CD14-positive monocyte (primary cell): ENCODE data around the gene IL19. TPM values are rescaled to one million over a fixed set of nuclear protein-coding genes. Genes with fewer than 3 reads are reported as not detected.

Experiments
- DNase-seq, 3 donors: peaks; one replicate each; pipeline ENCODE4 v3.0.0-alpha.2; 2011 to 2022
- H2AFZ ChIP-seq: 2 replicates; pipeline ENCODE4 v1.6.0; 2012; ENCODE audit warnings: mild to moderate bottlenecking, low read depth, low read length, inconsistent platforms; ENCODE audit not compliant: insufficient read depth, poor library complexity, severe bottlenecking
- H3K27ac ChIP-seq, 2 donors: 1 replicate in 1 of 2; 2 replicates in 1 of 2; pipeline ENCODE4 v1.5.1; 2012 to 2013; ENCODE audit warnings: low read length in 2 of 2, control low read depth in 1 of 2, inconsistent platforms in 1 of 2, low read depth in 1 of 2, mild to moderate bottlenecking in 1 of 2
- H3K27me3 ChIP-seq, 2 donors: one replicate each; pipeline versions ENCODE4 v1.6.0 to v1.6.1; 2011 to 2013; ENCODE audit warnings: low read length in 2 of 2; ENCODE audit not compliant: control insufficient read depth in 2 of 2, insufficient read depth in 2 of 2
- H3K36me3 ChIP-seq, 2 donors: replicated peaks in 1 of 2; 1 replicate in 1 of 2; 2 replicates in 1 of 2; pipeline versions ENCODE4 v1.5.1 to v1.6.1; 2012 to 2013; ENCODE audit warnings: low read length in 2 of 2, control low read depth in 1 of 2, inconsistent platforms in 1 of 2, mild to moderate bottlenecking in 1 of 2; ENCODE audit not compliant: insufficient read depth in 2 of 2, control insufficient read depth in 1 of 2
- H3K4me1 ChIP-seq, 2 donors: 1 replicate in 1 of 2; 2 replicates in 1 of 2; pipeline versions ENCODE4 v1.5.1 to v1.6.1; 2012 to 2013; ENCODE audit warnings: low read length in 2 of 2, control low read depth in 1 of 2, inconsistent platforms in 1 of 2, mild to moderate bottlenecking in 1 of 2, moderate library complexity in 1 of 2; ENCODE audit not compliant: insufficient read depth in 2 of 2, control insufficient read depth in 1 of 2
- H3K4me2 ChIP-seq: replicated peaks from 2 replicates; pipeline ENCODE3; 2012; ENCODE audit warnings: low read length, moderate library complexity, mild to moderate bottlenecking; ENCODE audit not compliant: poor library complexity, severe bottlenecking; ENCODE audit errors: extremely low read depth
- H3K4me3 ChIP-seq, 3 experiments: fragments of 200-600 bp in 1 of 3; sonication (generic) in 1 of 3; replicated peaks in 1 of 3; 1 replicate in 2 of 3; 2 replicates in 1 of 3; pipeline ENCODE4 v1.5.1; 2011 to 2013; ENCODE audit warnings: low read length in 3 of 3, mild to moderate bottlenecking in 3 of 3, control low read depth in 2 of 3, low read depth in 2 of 3, inconsistent platforms in 1 of 3, moderate library complexity in 1 of 3
- H3K79me2 ChIP-seq: 2 replicates; pipeline ENCODE4 v1.6.0; 2012; ENCODE audit warnings: mild to moderate bottlenecking, control low read depth, inconsistent platforms, low read length, moderate library complexity; ENCODE audit not compliant: insufficient read depth
- H3K9ac ChIP-seq: 2 replicates; pipeline ENCODE4 v1.6.0; 2017; ENCODE audit warnings: low read length, mild to moderate bottlenecking; ENCODE audit not compliant: insufficient read depth, poor library complexity, severe bottlenecking
- H3K9me3 ChIP-seq, 2 donors: replicated peaks in 1 of 2; 1 replicate in 1 of 2; 2 replicates in 1 of 2; pipeline versions ENCODE4 v1.5.1 to v1.6.1; 2012 to 2013; ENCODE audit warnings: low read length in 2 of 2, control low read depth in 1 of 2; ENCODE audit not compliant: control insufficient read depth in 1 of 2, insufficient read depth in 1 of 2
- H4K20me1 ChIP-seq: 2 replicates; pipeline ENCODE4 v1.6.0; 2012; ENCODE audit warnings: mild to moderate bottlenecking, low read length, control low read depth, moderate library complexity; ENCODE audit not compliant: insufficient read depth
- H3K27ac Mint-ChIP-seq, 7 donors: one replicate each; pipeline ENCODE4 v1.8.0; 2020; ENCODE audit warnings: mild to moderate bottlenecking in 7 of 7, mixed read lengths in 7 of 7, moderate library complexity in 6 of 7, inconsistent platforms in 2 of 7
- H3K27me3 Mint-ChIP-seq, 3 donors: one replicate each; pipeline ENCODE4 v1.8.0; 2021 to 2022; ENCODE audit warnings: low read depth in 3 of 3, mild to moderate bottlenecking in 3 of 3, mixed read lengths in 3 of 3, moderate library complexity in 3 of 3, inconsistent platforms in 1 of 3
- H3K36me3 Mint-ChIP-seq, 2 donors: one replicate each; pipeline ENCODE4 v1.8.0; 2020; ENCODE audit warnings: mixed read lengths in 2 of 2, inconsistent platforms in 1 of 2, mild to moderate bottlenecking in 1 of 2
- H3K4me1 Mint-ChIP-seq: one replicate; pipeline ENCODE4 v1.8.0; 2020; ENCODE audit warnings: mild to moderate bottlenecking, mixed read lengths
- H3K4me3 Mint-ChIP-seq, 2 donors: one replicate each; pipeline ENCODE4 v1.8.0; 2020; ENCODE audit warnings: mild to moderate bottlenecking in 2 of 2, mixed read lengths in 2 of 2, moderate library complexity in 1 of 2
- H3K9me3 Mint-ChIP-seq, 7 donors: one replicate each; pipeline ENCODE4 v1.8.0; 2020 to 2022; ENCODE audit warnings: mixed read lengths in 7 of 7, mild to moderate bottlenecking in 6 of 7, moderate library complexity in 6 of 7, inconsistent platforms in 2 of 7
- whole genome bisulfite sequencing: methylation state at CpG from one replicate; pipeline ENCODE4 v1.1.5; 2013; ENCODE audit warnings: missing lambda C conversion rate; ENCODE audit not compliant: insufficient coverage; 5-methylcytosine and 5-hydroxymethylcytosine counted together
- intact Hi-C, 2 donors: fragments of 100-400 bp; cut with micrococcal nuclease; formaldehyde crosslinking; loops; one replicate each; pipeline versions ENCODE4 v1.15.0 to v1.15.1; 2023
- polyA plus RNA-seq, 3 donors: library from polyadenylated mRNA; depleted of rRNA in 1 of 3; unstranded in 2 of 3; stranded (reverse) in 1 of 3; fragments of 300-500 nt in 2 of 3; fragments of >200 nt in 1 of 3; fragmentation: Illumina TruSeq in 2 of 3; gene quantifications; 1 replicate in 2 of 3; 2 replicates in 1 of 3; pipeline ENCODE4 v1.2.3, GENCODE V29; 2012 to 2021
- TF ChIP-seq, protein P1 (sequence below): fragments of 200-600 bp; IDR thresholded peaks from one replicate; pipeline ENCODE4 v1.8.0; 2022; ENCODE audit warnings: antibody characterized with exemption, mild to moderate bottlenecking

Gene IL19
- polyA plus RNA-seq, 3 donors: 0.41 TPM; not detected in 2

DNA sequence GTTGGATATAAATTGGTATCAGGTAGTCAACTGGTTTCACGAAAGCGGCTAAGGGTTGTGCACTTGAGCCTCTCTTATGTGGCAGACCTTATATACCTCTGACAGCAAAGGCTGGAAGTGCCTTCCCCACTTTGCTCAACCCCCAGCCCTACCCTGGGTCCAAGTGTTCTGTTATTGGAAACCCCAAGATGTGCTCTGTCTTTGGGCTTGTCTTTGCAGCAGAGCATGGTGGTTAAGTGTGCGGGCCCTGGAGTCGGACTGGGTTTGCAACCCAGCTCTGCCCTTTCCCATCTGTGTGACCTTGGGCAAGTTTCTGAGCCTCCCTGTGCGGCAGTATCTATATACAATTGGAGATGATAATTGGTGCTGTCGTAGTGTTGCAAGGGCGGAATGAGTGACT is 12.9 kb downstream of the IL19 start:
- TF ChIP-seq, protein P1, sequence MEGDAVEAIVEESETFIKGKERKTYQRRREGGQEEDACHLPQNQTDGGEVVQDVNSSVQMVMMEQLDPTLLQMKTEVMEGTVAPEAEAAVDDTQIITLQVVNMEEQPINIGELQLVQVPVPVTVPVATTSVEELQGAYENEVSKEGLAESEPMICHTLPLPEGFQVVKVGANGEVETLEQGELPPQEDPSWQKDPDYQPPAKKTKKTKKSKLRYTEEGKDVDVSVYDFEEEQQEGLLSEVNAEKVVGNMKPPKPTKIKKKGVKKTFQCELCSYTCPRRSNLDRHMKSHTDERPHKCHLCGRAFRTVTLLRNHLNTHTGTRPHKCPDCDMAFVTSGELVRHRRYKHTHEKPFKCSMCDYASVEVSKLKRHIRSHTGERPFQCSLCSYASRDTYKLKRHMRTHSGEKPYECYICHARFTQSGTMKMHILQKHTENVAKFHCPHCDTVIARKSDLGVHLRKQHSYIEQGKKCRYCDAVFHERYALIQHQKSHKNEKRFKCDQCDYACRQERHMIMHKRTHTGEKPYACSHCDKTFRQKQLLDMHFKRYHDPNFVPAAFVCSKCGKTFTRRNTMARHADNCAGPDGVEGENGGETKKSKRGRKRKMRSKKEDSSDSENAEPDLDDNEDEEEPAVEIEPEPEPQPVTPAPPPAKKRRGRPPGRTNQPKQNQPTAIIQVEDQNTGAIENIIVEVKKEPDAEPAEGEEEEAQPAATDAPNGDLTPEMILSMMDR: no peak
- Histone ChIP-seq H3K9ac (no peak overlapping the region), H3K4me2 (no peak overlapping the region), H3K27me3 (no peaks in the 10 kb centered on the region), H3K36me3 (no peaks in the 10 kb centered on the region), H2AFZ (no peak overlapping the region), H3K79me2 (no peaks in the 10 kb centered on the region), H3K9me3 (no peaks in the 10 kb centered on the region), H3K27ac (no peak overlapping the region), H3K4me1 (peaks cover 30 to 33% of the 10 kb centered on the region in 2 donors), H4K20me1 (no peaks in the 10 kb centered on the region), H3K4me3 (no peak overlapping the region)
- Mint-ChIP-seq H3K4me1 (peaks cover 35% of the 10 kb centered on the region), H3K27ac (no peak overlapping the region), H3K27me3 (peaks cover 3 to 6% (median 4%) of the 10 kb centered on the region in 3 donors), H3K4me3 (no peak overlapping the region), H3K36me3 (peaks cover 4 to 8% of the 10 kb centered on the region in 2 donors), H3K9me3 (peaks cover 0 to 2% (median 0%) of the 10 kb centered on the region in 7 donors)
- intact Hi-C loops: no loop called here
- WGBS: 98% methylated on average over 5 of the region's 7 CpGs
- DNase-seq: no peak

DNA sequence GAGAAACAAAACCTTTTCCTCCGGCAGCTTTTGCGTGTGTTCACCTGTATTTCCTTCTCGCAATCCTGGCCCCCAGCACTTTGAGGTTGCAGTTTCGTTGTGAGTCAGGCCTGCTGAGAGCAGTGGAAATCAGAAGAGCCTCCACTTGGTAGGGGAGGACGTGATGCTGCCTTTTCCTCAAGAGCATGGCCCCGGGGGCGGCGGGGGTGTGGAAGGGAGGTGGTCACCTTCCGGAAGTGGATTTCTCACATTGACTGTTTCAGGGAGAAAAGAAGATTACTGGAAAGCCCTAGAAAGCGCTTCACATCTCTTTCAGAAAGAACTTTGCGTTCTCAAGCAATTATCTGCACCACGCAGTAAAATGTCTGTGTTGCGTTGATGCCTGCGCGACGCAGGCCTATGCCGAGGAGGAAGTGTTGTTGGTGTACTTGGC is 13.9 kb downstream of the IL19 start:
- Histone ChIP-seq H3K4me1 (peaks cover 20 to 23% of the 10 kb centered on the region in 2 donors), H3K4me2 (no peak overlapping the region), H3K4me3 (no peak overlapping the region), H3K36me3 (no peaks in the 10 kb centered on the region), H3K27me3 (no peaks in the 10 kb centered on the region), H4K20me1 (no peaks in the 10 kb centered on the region), H3K9me3 (no peaks in the 10 kb centered on the region), H3K79me2 (no peaks in the 10 kb centered on the region), H3K9ac (no peak overlapping the region), H3K27ac (no peak overlapping the region), H2AFZ (no peak overlapping the region)
- Mint-ChIP-seq H3K27me3 (peaks cover 3 to 6% (median 4%) of the 10 kb centered on the region in 3 donors), H3K36me3 (peaks cover 4 to 8% of the 10 kb centered on the region in 2 donors), H3K4me1 (peaks cover 35% of the 10 kb centered on the region), H3K27ac (no peak overlapping the region), H3K9me3 (peaks cover 0 to 2% (median 0%) of the 10 kb centered on the region in 7 donors), H3K4me3 (no peak overlapping the region)
- WGBS: 94% methylated on average over 16 of the region's 17 CpGs
- TF ChIP-seq, protein P1: no peak
- no peak for DNase-seq
- intact Hi-C loops: no loop called here
